ENCODE data around the gene BEX4. TPM values are rescaled to one million over a fixed set of nuclear protein-coding genes. Genes with fewer than 3 reads are reported as not detected.
"Not testable (repeated sequence)": the region's sequence is repeated elsewhere in the genome, so short reads cannot be mapped to it uniquely, and the experiment has no call there.

BEX4 gene
- total and polyA plus RNA-seq, 12 donors = 32.1 to 61.6 (median 44.3) TPM

DNA sequence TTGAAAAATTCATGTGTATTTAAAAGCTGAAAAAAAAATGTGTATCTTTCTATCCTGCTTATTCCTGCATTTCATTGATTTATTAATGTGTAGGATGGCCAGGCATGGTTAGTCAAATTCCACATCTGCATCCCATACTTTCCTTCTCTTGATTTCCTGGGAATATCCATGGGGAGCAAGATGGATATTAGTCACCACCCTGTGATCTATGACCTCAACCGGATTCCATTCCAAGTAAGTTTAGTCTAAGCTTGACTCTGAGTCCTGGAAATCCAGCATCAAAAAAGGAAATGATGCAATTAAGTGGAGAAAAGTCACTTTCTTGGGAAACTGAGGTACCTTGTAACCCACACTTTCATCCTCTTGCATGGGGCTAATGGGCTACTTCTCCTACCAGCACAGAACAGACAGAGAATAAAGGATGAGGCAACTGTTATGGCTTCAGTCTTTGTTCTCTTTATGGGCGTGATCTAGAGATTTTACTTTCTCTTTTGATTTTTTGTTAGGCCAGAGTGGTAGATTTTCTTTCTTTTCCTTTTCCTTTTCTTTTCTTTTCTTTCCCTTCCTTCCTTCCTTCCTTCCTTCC, 17.1 kb upstream of the BEX4 start:
- intact Hi-C loops (cut with DNase I) = no loop called here
- Histone ChIP-seq H3K27me3 (peaks cover 0 to 24% (median 0%) of the 10 kb centered on the region in 7 donors), H3K4me1 (no peaks in the 10 kb centered on the region), H3K36me3 (no peaks in the 10 kb centered on the region), H3K9me3 (no peaks in the 10 kb centered on the region), H3K27ac (no peak overlapping the region), H3K4me3 (no peak overlapping the region)
- no peak for DNase-seq
- ATAC-seq = no peak
- TF ChIP-seq, protein P1, sequence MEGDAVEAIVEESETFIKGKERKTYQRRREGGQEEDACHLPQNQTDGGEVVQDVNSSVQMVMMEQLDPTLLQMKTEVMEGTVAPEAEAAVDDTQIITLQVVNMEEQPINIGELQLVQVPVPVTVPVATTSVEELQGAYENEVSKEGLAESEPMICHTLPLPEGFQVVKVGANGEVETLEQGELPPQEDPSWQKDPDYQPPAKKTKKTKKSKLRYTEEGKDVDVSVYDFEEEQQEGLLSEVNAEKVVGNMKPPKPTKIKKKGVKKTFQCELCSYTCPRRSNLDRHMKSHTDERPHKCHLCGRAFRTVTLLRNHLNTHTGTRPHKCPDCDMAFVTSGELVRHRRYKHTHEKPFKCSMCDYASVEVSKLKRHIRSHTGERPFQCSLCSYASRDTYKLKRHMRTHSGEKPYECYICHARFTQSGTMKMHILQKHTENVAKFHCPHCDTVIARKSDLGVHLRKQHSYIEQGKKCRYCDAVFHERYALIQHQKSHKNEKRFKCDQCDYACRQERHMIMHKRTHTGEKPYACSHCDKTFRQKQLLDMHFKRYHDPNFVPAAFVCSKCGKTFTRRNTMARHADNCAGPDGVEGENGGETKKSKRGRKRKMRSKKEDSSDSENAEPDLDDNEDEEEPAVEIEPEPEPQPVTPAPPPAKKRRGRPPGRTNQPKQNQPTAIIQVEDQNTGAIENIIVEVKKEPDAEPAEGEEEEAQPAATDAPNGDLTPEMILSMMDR (IDR thresholded peaks at IDR 0.05) = no peak
- WGBS, 2 donors = 66 to 82% methylated on average over 2 of the region's 2 CpGs

DNA sequence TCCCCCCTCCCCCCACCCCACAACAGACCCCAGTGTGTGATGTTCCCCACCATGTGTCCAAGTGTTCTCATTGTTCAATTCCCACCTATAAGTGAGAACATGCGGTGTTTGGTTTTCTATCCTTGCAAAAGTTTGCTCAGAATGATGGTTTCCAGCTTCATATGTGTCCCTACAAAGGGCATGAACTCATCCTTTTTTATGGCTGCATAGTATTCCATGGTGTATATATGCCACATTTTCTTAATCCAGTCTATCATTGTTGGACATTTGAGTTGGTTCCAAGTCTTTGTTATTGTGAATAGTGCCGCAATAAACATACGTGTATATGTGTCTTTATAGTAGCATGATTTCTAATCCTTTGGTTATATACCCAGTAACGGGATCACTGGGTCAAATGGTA, 16.2 kb upstream of the BEX4 start:
- DNase-seq; intact Hi-C loops (cut with DNase I); H3K4me1 ChIP-seq; H3K4me3 ChIP-seq; H3K27ac ChIP-seq; H3K9me3 ChIP-seq; H3K36me3 ChIP-seq; ATAC-seq: not testable (repeated sequence)
- peaks cover 0 to 19% (median 0%) of the 10 kb centered on the region in 7 donors for H3K27me3 ChIP-seq
- WGBS, 2 donors = 96 to 98% methylated on average over 4 of the region's 4 CpGs

DNA sequence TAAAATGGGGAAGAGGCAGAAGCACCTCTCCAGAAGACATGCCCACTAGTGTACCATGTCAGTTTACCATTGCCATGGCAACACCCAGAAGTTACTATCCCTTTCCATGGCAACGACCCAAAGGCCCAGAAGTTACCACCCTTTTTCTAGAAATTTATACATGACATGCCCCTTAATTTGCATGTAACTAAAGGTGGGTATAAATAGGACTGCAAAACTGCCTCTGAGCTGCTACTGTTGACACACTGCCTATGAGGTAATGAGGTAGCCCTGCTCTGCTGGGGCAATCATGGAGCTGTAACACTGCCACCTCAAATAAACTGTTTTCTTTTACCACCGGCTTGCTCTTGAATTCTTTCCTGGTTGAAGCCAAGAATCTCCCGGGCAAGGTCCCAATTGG, 13.9 kb upstream of the BEX4 start:
- 67 to 76% methylated on average over 3 of the region's 3 CpGs for WGBS, 2 donors

DNA sequence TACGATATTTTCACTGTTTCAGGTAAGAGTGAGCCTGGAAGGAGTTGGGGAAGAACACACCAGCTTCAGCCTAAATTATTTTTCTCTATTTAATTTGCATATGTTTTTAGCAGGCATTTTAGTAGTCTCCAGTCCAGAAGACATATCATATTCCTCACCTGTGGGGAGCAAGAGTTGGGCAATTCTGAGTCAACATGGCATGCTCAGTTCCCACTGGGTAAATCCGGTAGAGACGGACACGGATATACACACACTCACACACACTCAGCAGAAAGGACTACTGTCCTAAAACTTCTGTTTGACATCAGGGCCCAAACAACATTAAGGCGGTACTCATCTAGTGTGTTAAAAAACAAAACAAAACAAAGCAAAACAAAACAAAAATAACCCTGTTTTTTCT, 4.9 kb upstream of the BEX4 start:
- Histone ChIP-seq H3K27ac (no peak overlapping the region), H3K9me3 (no peaks in the 10 kb centered on the region), H3K4me3 (no peak overlapping the region), H3K27me3 (peaks cover 0 to 48% (median 0%) of the 10 kb centered on the region in 7 donors), H3K4me1 (no peaks in the 10 kb centered on the region), H3K36me3 (no peaks in the 10 kb centered on the region)
- TF ChIP-seq, protein P1 (IDR thresholded peaks at IDR 0.05) = no peak
- DNase-seq = no peak
- ATAC-seq = no peak
- WGBS, 2 donors = 91 to 93% methylated on average over 5 of the region's 5 CpGs
- intact Hi-C loops (cut with DNase I) = loop anchor here in 9 of 10 donors (2.0 to 10.0 kb wide), 7 partner anchors 37 to 257 kb away; no protein-coding TSS in a partner anchor

More for the DNA sequence above, 13.9 kb upstream of the BEX4 start:
- no peak overlapping the region for H3K4me3 ChIP-seq
- H3K27me3 ChIP-seq = peaks cover 0 to 30% (median 0%) of the 10 kb centered on the region in 7 donors
- no peak overlapping the region for H3K27ac ChIP-seq
- no peak for ATAC-seq
- H3K36me3 ChIP-seq = no peaks in the 10 kb centered on the region
- no peak for DNase-seq
- no peaks in the 10 kb centered on the region for H3K9me3 ChIP-seq
- intact Hi-C loops (cut with DNase I) = no loop called here
- no peaks in the 10 kb centered on the region for H3K4me1 ChIP-seq
- TF ChIP-seq, protein P1 (IDR thresholded peaks at IDR 0.05) = no peak

DNA sequence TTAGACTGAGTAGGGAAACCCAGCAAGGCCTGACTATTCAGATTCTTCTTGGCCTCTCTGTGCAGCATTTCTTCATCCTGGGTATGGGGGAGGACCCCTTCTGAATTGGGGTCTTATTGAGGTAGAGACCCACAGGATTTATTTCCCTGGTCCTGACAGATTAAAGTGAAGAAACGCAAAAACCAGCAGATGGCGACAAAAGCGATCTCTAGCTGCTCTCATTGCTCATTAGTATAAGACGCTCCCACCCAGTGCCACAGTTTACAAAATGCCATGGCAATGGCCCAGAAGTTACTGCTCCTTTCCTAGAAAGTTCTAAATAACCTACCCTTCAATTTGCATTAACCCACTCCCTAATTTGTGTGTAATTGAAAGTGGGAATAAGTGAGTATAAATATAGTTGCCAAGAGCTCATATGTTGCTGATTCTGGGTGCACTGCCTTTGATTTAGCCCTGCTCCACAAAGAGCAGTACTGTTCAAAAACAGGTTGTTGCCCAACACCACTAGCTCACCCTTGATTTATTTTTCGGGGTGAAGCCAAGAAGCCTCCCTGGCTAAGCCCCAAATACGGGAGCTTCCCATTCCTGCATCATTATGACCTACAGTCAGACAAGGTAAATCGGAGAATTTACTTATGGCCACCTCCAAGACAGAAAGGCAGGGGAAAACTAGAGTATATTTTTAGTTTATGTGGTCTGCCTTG, 3.7 kb upstream of the BEX4 start:
- intact Hi-C loops (cut with DNase I) = loop anchor here in 9 of 10 donors (2.0 to 10.0 kb wide), 7 partner anchors 36 to 256 kb away; no protein-coding TSS in a partner anchor
- DNase-seq = peak in 1 of 2 donors; percentile 41

More for the DNA sequence above, 3.7 kb upstream of the BEX4 start:
- Histone ChIP-seq H3K4me1 (no peaks in the 10 kb centered on the region), H3K36me3 (peaks cover 0 to under 1% (median 0%) of the 10 kb centered on the region in 9 donors), H3K27me3 (peaks cover 0 to 48% (median 0%) of the 10 kb centered on the region in 7 donors), H3K9me3 (no peaks in the 10 kb centered on the region), H3K27ac (no peak overlapping the region), H3K4me3 (no peak overlapping the region)
- TF ChIP-seq, protein P1 (IDR thresholded peaks at IDR 0.05) = peak in 8 of 9 donors; percentile 20 to 58 (median 50)
- WGBS, 2 donors = 26 to 27% methylated on average over 7 of the region's 7 CpGs
- no peak for ATAC-seq

Measured in heart right ventricle (tissue), 16 donors.